Measurements from ENCODE around the gene HSD3B7.

Gene HSD3B7

DNA sequence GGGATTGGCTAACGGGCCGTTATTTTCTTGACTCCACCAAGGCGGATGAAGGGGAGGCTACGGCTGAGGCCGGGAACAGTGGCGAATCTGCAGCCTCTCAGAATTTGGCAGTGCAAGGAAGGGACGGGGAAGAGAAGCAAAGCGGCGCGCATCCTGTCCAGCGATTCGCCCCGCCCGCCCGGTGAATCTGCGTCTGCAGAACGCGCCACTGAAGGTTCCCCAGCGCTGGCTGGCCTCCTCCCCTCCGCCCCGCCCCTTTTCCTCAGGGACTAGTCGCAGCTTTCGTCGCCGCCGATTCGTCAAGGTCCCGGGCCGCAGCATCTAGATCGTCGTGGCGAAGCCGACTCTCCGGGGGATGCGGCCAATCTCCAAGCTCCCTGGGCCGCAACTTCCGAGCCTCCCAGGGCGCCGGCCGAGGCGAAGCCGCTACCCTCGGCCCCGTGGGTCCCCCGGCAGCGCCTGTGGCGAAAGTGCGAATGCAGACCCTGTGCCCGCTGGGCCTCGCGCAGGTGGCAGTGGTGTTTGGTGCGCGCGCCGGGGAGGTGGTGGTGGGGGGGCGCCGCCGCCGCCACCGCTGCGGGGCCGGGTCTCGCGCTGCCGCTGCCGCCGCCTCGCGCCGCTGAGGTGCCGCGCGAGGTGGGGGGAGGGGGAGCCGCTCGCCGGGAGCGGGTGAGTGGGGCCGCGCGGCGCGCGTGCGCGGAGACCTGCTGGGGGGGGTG, 27.4 kb upstream of the HSD3B7 start, which contains the start of gene SETD1A:
Gene SETD1A, plus strand, starts transcription at position 299 of the 719 bp plus-strand sequence. CDS start 978 bp downstream, outside the sequence.
- peak; percentile 94 for DNase-seq

DNA sequence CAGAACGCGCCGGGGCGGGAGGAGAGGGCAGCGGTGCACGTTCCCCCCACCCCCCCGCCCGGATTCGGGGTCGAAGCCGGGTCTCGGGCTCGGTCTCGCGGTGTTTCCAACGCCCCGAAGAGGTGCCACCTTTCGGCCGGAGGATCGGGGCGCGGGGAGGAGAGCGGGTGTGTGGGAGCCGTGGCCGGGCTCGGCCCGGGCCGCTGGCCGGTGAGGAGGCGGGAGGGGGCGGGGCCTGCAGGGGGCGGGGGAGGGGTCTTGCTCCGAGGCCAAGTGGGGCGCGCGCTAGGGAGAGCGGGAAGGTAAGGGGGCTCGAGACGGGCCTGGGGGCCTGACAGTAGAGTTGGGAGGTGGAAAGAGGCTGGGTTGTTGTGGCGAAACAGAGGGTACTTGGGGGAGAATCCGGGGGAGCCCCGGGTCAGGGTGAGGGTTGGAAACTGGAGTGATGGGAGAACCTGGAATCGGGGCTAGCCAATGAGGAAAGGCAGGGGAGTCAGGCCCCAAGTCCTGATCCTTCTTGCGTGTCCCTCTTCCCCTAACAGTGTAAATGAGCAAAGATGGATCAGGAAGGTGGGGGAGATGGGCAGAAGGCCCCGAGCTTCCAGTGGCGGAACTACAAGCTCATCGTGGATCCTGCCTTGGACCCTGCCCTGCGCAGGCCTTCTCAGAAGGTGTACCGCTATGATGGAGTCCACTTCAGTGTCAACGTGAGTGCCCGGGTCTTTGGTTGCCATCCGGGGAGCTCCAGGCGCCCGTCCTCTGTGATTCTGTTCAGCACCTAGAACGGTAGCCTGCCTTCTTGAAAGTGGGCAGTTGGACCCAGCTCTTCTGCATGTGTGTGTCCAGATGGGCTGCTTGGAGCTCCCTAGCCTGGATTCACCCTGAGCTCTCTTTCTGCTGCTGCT, 26.6 kb upstream of the HSD3B7 start:
- no peak for DNase-seq

DNA sequence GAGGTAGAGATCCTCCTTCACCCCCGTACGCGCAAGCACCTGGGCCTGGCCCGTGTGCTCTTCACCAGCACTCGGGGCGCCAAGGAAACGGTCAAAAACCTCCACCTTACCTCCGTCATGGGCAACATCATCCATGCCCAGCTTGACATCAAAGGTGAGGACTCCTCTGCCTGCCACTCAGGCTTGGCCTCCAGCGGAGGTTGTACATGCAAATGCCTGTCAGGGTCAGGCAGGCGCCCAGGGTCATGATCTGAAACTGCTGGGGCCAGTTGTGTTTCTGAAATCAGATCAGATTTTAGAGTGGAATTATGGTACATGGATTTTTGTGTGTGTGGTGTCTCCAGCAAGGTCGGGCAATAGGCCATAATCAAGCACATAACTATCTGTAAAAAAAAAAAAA, 23.6 kb upstream of the HSD3B7 start:
- DNase-seq = no peak

DNA sequence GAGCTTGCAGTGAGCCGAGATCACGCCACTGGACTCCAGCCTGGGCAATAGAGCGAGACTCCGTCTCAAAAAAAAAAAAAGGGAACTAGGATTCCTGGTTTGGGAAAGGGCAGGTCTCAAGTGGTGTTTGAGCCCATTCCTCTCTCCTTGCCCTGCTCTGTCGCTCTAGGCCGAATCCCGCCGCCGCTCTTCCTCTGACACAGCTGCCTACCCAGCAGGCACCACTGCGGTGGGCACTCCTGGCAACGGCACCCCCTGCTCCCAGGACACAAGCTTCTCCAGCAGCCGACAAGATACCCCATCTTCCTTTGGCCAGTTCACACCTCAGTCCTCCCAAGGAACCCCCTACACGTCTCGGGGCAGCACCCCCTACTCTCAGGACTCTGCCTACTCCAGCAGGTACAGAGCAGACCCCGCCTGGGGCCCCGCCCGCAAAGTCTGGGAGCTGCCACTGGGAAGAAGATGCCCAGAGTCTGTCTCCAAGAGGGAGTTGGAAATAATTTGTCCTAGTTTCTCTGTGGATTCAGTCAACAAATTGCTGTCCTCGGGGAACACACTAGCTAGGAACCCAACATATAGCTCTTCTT, 21.0 kb upstream of the HSD3B7 start:
- no peak for DNase-seq

DNA sequence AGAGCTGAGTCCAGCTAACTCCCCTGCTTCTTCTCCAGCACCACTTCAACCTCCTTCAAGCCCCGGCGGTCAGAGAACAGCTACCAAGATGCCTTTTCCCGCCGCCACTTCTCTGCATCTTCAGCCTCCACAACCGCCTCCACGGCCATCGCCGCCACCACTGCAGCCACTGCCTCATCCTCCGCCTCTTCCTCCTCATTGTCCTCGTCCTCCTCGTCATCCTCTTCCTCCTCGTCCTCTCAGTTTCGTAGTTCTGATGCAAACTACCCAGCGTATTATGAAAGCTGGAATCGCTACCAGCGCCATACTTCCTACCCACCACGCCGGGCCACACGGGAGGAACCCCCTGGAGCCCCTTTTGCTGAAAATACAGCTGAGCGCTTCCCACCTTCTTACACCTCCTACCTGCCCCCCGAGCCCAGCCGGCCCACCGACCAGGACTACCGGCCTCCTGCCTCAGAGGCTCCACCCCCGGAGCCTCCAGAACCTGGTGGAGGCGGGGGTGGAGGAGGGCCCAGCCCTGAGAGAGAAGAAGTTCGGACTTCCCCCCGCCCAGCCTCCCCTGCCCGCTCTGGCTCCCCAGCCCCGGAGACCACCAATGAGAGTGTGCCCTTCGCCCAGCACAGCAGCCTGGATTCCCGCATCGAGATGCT, 20.3 kb upstream of the HSD3B7 start:
- no peak for DNase-seq

DNA sequence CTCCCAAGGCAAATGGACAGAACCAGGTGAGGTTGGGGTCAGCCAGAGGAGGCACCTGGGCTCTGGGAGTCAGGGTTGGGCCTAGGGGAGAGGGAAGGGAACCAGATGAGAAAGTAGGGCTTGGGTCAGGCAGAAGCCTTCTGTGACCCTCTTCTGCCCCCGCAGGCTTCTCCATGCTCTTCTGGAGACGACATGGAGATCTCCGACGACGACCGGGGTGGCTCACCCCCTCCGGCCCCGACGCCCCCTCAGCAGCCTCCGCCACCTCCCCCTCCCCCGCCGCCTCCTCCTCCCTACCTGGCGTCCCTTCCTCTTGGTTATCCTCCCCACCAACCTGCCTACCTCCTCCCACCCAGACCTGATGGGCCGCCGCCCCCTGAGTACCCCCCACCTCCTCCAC, 19.6 kb upstream of the HSD3B7 start:
- no peak for DNase-seq

DNA sequence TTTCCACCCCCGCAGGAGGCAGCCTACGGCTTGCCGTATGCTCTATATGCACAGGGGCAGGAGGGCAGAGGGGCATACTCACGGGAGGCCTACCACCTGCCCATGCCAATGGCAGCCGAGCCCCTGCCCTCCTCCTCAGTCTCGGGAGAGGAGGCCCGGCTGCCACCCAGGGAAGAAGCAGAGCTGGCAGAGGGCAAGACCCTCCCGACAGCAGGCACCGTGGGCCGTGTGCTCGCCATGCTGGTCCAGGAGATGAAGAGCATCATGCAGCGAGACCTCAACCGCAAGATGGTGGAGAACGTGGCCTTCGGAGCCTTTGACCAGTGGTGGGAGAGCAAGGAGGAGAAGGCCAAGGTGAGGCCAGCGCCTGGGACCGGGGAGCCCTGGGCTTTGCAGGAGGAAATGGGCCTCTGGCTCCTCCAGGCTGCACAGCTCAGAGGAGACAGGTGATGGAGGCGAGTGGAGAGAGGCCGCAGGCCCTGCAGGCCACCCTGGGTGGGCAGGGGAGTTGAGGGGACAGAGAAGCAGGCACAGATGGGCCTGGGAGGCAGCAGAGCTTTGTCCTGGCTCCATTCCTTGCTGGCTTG, 18.9 kb upstream of the HSD3B7 start:
- no peak for DNase-seq

DNA sequence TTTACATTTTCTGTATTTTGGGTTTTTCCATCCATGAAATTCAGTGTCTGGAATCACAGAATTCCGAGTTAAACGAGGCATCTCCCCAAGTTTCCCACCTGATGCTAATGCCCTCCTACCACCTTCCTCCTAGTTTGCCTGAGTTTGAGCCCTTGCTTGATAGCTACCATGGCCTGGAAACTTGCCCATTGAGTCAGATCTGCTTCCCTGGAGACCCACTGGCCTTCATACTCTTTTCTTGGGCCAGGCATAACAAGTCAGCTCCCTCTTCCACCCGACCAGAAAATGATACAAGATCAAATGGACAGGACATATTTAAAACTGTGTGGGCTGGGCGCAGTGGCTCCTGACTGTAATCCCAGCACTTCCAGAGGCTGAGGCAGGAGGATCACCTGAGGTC, 17.2 kb upstream of the HSD3B7 start:
- no peak for DNase-seq

DNA sequence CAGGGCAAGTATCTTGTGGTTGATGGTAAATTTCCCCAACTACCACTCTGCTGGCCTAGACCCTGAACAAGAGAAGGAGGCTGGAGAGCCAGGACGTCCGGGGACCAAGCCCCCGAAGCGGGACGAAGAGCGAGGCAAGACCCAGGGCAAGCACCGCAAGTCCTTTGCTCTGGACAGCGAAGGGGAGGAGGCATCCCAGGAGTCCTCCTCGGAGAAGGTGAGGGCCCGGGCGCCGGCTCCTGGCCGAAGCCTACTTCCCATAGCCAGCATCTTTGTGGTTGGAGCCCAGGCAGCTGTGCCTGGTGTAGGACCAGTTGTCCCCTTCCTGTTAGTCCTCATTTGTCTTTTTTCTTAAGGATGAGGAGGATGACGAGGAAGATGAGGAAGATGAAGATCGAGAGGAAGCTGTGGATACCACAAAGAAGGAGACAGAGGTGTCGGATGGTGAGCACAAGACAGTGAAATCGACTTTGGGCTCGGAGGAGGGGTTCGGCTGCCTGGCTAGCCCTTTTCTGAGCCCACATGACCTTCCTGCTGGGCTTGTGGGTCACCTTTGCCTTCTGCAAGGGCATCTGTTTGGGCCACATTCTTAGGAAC, 15.7 kb upstream of the HSD3B7 start:
- DNase-seq = no peak

DNA sequence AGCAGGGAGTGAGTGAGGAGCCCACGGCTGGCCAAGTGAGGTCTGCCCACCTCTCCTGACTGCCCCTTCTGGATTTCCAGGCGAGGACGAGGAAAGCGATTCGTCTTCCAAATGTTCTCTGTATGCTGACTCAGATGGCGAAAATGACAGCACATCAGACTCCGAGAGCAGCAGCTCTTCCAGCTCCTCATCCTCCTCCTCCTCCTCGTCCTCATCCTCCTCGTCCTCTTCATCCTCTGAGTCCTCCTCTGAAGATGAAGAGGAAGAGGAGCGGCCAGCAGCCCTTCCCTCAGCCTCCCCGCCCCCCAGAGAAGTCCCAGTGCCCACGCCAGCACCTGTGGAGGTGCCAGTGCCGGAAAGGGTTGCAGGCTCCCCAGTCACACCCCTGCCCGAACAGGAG, 13.7 kb upstream of the HSD3B7 start:
- DNase-seq = no peak

DNA sequence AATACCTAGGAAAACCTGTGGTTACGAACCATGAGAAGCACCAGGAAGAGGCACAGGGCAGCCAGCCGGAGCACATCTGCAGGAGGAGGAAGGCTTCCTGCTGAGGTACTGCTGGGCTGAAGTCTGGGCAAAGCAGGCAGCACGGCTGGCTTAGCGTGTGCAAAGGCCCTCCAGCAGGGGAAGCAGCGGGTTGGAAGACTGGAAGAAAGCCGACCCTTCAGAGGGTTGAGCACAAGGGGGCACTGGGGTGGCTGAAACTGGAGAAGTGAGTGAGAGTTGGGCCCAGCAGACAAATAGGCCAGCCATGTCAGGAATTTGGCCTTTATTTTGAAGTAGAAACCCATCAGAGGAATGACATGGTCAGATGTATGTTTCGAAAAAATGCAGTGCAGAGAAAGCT, 12.1 kb upstream of the HSD3B7 start:
- no peak for DNase-seq

DNA sequence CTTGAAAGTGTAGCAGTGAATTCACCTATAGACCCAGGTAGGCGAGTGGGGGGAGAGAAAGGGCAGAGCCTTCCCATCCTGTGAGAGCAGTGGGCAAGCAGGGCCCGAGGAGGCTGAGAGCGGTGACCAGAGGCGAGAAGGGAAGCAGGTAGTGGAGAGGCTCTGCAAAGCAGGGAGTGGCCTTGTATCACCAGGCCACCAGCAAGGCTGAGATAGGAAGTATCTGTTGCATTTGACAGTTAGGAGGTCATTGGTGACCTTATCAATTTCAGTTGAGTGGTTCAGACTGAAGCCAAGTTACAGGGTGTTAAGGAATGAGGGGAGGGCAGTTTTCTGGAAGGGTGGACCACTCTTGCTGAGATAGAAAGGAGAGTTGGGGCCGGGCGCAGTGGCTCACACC, 10.7 kb upstream of the HSD3B7 start:
- DNase-seq = no peak

DNA sequence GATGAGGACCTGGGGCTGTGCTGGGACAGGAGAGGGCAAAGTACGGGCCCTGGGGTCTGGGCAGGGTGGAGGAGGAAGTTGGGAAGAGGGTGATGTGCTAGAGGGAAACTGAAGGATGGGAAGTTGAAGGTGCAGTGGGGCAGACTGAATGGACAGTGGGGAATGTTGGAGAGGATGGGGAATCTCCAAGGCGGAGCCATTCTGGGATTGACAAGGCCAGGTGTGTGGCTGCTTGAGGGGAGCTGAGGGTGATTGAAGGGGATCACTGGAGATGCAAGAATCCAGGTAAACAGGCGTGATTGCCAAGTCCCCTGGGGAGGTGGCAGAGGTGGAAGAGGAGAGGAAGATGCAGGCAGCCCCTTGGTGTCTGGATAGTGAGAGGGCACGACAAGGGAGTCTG, 8.5 kb upstream of the HSD3B7 start:
- DNase-seq = no peak

DNA sequence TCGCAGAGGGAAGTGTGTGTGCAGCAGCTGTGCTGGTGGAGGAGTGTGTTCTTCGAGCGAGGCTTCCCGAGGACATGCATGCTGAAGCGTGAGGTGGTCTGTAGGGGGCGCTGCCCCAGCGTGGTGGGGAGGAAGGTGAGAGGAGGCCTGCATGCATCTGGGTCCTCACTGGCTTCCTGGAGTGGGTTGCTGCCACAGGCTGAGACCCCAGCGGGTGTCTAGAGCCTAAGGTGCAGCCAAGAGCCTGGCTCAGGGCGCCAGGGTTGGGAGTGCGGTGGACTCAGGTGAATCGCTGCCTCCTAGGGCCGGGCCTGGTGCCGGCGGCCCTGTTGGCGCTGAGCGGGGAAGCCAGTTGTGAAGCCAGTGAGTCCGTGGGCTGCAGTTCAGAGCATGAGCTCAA, 7.5 kb upstream of the HSD3B7 start:
- DNase-seq = no peak

DNA sequence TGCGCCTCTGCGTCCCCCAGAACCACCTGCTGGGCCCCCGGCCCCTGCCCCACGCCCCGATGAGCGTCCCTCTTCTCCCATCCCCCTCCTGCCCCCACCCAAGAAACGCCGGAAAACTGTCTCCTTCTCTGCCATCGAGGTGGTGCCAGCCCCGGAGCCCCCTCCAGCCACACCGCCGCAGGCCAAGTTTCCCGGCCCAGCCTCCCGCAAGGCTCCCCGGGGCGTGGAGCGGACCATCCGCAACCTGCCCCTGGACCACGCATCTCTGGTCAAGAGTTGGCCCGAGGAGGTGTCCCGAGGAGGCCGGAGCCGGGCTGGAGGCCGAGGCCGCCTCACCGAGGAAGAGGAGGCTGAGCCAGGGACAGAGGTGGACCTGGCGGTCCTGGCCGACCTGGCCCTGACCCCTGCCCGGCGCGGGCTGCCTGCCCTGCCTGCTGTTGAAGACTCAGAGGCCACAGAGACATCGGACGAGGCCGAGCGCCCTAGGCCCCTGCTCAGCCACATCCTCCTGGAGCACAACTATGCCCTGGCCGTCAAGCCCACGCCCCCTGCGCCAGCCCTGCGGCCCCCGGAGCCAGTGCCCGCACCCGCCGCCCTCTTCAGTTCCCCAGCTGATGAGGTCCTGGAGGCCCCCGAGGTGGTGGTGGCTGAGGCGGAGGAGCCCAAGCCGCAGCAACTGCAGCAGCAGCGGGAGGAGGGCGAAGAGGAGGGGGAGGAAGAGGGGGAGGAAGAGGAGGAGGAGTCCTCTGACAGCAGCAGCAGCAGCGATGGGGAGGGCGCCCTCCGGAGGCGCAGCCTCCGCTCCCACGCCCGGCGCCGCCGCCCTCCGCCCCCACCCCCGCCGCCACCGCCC, 5.6 kb upstream of the HSD3B7 start:
- DNase-seq = no peak

DNA sequence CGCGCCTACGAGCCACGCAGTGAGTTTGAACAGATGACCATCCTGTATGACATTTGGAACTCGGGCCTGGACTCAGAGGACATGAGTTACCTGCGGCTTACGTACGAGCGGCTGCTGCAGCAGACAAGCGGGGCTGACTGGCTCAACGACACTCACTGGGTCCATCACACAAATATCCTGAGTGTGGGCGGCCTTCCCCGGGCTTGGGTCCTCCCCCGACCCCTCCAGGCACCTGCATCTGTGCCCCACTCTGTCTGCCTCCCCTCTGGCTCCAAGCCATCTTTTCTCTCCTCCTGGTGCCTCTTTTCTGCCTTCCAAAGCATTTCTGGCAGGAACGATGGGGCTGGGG, 5.0 kb upstream of the HSD3B7 start:
- no peak for DNase-seq

DNA sequence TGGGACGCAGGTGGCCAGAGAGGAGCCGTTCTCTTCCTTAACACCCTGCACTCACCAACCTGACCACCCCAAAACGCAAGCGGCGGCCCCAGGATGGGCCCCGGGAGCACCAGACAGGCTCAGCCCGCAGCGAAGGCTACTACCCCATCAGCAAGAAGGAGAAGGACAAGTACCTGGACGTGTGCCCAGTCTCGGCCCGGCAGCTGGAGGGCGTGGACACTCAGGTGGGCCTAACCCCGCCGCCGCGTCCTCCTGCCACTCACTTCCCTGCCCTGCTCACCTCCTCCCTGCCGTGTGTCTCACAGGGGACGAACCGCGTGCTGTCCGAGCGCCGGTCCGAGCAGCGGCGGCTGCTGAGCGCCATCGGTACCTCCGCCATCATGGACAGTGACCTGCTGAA, 4.6 kb upstream of the HSD3B7 start:
- DNase-seq = no peak

DNA sequence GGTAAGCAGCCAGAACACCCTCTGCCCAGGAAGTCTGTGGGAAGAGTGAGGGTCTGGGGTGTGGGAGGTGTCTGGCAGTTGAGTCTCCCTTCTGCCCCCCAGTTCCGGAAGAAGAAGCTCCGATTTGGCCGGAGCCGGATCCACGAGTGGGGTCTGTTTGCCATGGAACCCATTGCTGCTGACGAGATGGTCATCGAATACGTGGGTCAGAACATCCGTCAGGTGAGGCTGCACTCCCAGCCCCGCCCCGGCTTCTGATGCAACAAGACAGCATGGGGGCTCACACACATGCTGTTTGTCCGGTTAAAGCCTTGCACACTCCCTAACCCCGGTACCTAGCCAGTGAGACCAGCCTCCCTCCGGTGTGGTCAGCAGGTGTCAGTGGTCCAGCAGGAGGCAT, 4.0 kb upstream of the HSD3B7 start:
- DNase-seq = no peak

DNA sequence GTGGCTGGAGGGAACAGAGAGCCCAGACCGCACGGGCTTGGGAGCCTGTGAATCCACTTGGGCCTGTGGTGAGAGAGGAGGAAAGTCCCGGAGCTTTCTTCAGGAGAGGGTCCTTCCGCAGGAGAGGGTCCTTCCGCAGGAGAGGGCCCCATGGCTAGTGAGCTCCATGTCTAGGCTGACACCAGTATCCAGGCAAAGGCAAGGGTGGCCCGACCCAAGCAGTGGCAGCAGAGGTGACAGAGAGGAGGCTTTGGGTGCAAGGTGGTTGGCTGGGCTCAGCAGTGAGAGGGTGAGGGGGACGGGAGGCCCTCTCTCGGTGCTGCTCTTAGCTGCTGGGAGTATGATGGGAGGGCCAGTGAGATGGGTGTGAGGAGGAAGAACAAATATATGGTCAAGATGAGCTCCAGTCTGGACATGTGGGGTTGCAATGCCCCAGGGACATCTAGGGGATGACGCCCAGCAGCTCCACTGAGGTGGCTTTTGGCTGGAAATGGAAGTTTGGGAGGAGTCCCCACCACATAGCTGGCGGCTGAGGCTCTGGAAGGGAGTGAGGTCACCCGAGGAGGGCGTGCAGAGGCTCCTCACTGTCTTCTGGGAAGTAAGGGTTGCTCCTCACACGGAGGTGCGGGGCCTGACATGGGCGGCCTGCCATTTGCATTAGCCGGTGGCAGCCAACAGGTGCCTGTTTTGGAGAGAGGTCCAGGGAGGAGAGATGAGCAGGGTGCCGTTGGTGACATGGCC, 2.3 kb upstream of the HSD3B7 start:
- DNase-seq = no peak

DNA sequence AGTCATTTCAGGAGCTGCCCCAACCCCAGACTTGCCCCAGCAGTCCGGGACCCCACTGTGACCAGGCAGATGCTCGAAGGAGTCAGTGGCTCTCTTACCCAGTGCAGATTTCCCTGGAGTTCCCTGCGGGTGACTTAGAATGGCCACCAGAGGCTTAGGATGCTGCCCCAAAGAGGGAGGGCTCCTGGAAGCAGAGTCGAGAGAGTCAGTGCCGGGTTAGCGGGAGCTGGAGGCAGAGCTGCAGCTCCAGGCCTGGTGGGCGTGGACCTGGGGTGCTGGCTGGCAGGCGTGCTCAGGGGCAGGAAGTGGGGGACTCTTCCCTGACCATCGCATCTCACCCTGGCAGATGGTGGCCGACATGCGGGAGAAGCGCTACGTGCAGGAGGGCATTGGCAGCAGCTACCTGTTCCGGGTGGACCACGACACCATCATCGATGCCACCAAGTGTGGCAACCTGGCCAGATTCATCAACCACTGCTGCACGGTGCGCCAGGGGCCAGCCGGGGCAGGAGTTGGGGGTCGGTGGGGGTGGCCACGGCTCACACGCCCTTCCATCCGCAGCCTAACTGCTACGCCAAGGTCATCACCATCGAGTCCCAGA, 1.6 kb upstream of the HSD3B7 start:
- DNase-seq = no peak
